ENCODE measurements around the gene SKAP1.
"Not testable (repeated sequence)": the region's sequence is repeated elsewhere in the genome, so short reads cannot be mapped to it uniquely, and the experiment has no call there.

The SKAP1 gene

GRCh38 chr17:48276776-48277175 is 153.2 kb downstream of the SKAP1 start:
- no peak for DNase-seq

DNA sequence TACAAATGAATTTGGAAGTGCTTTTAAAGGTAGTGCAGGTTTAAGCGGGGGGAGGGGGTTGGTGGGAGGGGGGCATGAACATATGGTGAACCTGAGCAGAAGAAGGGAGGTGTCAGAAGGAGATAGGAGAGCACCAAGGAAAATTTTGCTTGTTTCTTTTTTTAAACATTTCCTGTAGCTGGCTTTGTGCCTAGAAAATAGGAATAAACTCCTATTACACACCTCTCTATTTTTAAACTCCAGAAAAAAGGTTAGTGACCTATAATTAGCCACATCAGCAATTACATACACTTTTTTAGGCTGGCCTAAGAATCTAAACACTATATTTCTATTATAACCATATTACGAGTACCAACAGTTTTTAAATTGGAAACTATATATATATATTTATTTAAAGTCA is 159.1 kb downstream of the SKAP1 start:
- no peak for DNase-seq

DNA sequence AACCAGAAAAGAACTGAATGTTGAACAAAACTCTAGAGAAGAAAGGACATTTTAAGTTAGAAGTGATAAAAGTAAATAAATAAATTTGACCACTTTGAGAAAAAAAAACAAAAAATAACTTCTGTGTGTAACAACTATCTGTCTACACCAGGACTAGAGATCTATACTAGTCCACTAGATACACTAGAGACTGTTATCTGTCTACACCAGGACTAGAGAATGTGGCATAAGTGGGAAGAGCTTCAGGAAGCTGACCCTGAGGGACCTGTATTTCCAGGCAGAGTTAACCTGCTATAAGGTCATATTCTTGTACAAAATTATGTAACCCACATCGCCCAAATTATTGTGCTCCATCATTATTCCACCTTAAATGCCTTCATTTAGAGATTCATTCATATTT is 160.8 kb downstream of the SKAP1 start:
- DNase-seq = no peak

DNA sequence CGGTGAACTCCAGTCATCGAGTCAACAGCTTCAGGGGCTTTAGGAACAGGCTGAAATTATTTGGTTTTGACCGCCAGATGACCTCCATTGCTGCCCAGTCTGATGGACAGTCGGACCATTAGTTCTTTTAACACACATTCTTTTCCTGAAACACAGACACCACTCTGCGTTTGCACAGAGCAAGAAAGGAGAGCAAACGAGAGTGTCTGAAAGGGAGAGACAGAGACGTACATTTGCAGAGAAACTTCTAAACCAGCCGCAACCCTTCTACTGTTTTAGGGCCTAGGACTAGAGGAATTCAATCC is 166.3 kb downstream of the SKAP1 start:
- no peak for DNase-seq

- peak; percentile 17 for DNase-seq
Observed at GRCh38 chr17:48262982-48263730, 166.9 kb downstream of the SKAP1 start.

DNA sequence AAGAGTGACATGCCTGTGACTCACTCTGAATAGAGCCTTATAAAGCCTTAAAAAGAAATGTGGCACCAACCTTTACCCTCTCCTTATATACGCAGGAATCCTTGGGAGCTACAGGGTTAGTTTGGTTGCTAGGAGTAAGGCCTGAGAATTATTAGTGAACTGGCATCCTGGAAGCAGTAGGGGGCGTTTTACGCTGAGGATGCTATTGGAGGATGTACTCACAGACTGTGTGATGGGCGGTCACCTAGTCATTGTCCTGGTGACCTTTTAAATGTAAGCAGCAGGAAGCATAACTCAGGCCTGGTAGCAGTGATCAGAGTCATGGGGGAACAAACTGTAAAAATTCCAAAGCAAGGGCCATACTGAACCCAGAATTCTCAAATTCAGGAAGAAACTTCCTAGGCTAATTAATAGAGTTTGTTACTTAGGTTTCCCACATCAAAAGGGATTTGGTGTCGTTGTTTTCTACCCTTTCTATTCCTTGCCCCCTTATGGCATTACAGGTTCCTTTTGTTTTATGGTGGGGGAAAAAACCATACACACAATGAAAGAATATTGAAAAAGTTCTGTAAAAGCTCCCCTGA is 168.6 kb downstream of the SKAP1 start:
- peak; percentile 19 for DNase-seq

DNA sequence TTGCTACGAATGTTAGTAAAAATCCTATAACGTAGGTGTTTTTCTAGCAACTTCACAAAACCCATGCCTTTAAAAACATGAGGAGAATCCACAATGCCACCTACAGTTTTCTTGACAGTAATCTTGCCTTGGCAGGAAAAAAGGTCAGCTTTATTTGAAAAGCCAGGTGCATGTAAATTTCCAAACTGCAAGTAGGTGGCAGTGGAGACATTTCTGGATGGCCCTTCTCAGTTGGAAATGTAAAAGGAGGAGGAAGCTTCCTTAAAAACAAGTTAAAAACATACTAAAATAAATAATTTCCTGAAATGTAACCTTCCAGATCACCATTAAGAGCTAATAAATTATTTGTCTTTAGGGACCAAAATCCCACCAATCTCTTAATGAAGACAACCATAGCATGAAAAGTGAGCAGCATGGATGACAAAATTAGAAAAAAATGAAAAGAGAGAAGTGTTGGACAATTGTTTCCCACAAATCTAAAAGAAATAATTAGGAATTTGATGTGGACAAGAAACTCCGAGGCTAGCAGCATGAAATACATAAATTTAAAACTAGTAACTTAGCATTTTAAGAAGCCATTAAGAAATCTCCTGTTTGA is 170.2 kb downstream of the SKAP1 start:
- no peak for DNase-seq

DNA sequence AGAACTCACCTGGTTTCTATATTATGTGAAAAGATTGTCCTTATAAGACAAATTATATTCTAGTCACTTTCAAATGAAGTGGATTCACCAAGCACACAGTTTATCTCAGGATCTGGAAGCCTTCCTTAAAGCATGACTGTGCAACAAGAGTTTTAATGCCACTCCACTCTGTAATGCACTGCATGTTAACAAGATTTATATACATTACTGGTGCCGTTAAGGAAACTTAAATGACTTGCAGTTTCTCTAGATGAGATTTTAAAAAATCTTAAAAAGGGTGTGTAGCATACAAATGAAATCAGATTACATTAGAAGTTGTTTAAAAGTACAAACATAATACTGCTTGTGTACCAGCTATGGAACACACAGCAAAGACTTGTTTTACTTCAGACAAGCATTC is 171.7 kb downstream of the SKAP1 start:
- DNase-seq = no peak

GRCh38 chr17:48255759-48256158 is 174.3 kb downstream of the SKAP1 start:
- no peak for DNase-seq

DNA sequence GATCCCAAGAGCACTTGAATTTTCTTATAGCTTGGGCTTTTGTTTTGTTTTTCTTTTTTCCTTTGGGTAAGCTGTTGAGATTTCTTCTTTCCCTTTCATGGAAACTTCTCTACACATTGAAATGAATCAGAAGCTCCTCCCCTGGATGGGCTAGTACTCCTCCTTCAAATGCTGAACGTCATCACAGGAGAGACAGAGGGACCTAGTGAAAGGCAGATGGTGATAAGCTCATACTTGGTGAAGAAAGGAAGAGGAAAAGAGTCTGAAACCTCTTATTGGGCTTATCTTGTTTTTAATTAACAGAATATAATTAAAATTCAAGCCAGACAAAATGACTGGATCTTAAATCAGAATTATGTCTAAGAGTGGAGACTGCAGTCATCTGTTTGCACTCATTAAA is 175.1 kb downstream of the SKAP1 start:
- DNase-seq = no peak

DNA sequence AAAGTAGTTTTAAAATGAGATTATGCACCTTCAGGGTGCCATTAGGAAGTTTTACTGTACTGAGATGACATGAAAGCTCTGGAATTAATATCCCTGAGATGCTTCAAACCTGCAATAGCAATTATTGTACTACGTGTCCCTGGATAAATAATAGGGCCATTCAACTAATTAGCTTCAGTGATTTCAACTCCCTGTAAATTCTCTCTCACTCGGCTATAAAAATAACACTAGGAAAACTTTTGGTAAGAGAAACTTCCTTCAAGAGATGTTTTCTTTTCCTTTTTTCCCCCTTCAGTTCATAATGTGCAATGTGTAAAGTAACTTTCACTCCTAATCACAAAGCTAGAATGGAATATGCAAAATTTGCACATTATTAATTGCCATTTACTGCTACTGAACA is 176.0 kb downstream of the SKAP1 start:
- DNase-seq = no peak

GRCh38 chr17:48251950-48252349 is 178.1 kb downstream of the SKAP1 start:
- DNase-seq = no peak

DNA sequence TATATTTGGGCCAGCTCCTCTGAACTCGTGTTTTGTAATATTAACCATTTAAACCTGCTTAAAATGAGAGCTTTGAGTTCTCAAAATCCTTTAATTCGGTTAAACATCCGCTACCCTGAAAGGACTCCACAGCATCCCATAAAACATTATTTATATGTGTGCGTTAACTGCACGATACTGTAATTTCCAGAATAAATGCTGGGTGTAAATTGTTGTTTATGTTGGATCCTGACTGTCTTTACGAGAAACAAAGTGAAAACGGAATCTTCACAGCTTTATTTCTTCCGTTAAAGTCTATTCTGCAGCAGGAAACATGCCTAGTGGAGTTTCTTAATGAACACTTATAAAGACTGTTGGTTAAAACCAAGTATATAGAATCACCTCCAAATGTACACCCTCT is 179.1 kb downstream of the SKAP1 start:
- no peak for DNase-seq

GRCh38 chr17:48250059-48250458 is 180.0 kb downstream of the SKAP1 start:
- not testable (repeated sequence) for DNase-seq

DNA sequence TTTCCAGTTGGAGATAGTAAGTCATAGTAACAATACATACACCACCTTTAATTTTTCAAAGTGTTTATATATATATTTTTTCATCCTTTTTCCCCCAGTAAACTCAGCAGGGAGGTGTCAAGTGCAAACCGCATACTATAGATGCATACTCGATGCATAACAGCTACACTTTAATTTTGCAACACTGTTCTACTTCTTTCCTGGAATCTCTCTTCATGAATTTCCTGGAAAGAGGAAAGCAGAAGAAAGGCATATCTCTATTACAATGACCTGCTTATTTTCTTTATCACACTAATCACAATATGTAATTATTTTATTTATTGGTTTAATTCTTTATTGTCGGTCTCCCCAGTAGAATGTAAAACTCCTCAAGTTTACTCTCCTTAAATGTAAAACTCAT is 182.4 kb downstream of the SKAP1 start:
- DNase-seq = no peak

GRCh38 chr17:48247038-48247437 is 183.0 kb downstream of the SKAP1 start:
- no peak for DNase-seq

DNA sequence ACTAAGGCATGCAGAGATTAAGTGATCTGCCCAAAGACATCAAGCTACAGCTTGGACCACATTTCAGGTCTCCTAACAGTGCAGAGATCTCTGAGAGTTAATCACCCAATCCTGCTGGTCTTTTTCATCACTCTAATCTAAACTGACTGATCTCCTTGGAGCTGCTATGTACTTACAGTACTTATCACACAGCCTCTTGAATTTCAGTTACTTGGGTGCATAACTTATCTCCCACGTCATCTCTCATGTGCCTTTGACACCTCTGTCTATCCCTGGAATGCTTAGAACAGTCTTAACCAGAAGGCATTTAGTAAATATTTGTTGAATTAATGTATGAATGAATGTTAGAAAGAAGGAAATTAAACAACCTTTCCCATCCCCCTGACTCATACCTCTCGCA is 183.4 kb downstream of the SKAP1 start:
- no peak for DNase-seq

GRCh38 chr17:48245465-48246033 is 184.5 kb downstream of the SKAP1 start:
- DNase-seq = not testable (repeated sequence)

- no peak for DNase-seq
Observed at GRCh38 chr17:48244814-48245213, 185.2 kb downstream of the SKAP1 start.

- DNase-seq = peak; percentile 41
Observed at GRCh38 chr17:48244121-48244711, 185.8 kb downstream of the SKAP1 start.

- DNase-seq = no peak
Observed at GRCh38 chr17:48241770-48242497, 188.1 kb downstream of the SKAP1 start.

DNA sequence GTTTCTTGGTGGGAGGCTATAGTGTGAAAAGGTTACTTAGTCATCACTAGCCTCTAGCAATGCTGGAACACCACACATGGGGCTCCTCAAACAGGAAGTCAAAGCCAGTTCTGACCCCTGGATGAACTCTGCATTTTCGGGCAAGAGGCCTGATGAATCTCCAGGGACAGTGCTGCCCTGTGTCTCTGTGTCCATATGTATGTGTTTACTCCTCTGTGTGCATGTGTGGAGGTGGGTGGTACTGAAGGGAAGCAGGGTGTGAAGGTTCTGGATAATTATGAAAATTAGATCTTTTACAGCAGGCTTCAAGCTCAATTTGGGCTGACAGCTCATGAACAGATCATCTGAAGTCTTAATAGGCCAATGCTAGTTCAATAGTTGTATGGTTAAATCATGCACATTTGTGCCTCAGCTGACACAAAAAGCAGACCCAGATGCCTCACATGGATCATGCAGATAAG is 188.9 kb downstream of the SKAP1 start:
- DNase-seq = peak; percentile 73

DNA sequence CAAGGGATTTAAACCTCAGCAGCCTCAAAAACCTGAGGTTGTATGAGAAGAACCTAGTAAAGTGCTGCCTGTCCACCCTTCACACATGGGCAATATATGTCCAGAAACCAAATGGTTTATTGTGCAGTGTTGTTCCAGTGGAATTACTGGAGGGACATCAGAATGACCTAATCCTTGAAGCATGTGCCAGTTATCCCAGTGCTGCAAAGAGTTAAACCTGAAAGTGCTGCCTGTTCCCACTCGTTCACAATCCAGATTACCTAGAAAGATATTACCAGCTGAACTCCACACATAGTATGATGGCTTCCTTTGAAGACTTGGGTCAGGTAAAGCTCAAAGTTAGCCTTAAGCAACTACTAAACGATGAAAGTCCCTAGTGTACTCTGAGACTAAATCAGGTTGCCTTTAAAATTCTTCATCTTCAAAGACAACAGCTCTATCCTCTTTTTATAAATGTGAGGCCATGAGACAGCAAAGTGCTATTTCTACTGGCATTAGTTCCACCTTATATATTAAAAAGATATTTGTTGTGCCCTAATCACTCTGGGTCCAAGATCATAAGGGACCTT is 189.4 kb downstream of the SKAP1 start:
- DNase-seq = no peak

Measured in inflammatory macrophage treated with lipopolysaccharide for 4 hours (primary cell).